Stimulated activated naive B cell treated with anti-CD40 and anti-IgM and Interleukin-4, amounts not matched to agents 10 μg/mL and 1 μg/mL and 100 μg/mL, for 72 hours (primary cell): Measurements from ENCODE around the gene TRMT6.

Experiments used
- ATAC-seq, 2 donors: fragments of 150-1000 bp; cut with Tn5 transposase; replicated peaks; 2 replicates each; pipeline ENCODE4 v1.10.0; 2021; ENCODE audit warnings: moderate library complexity in 1 of 2
- DNase-seq: peaks from one replicate; pipeline ENCODE4 v3.0.0; 2021
- H3K27ac Mint-ChIP-seq: one replicate; pipeline ENCODE4 v1.8.0; 2022; ENCODE audit warnings: mild to moderate bottlenecking, mixed read lengths
- H3K27me3 Mint-ChIP-seq, 2 donors: one replicate each; pipeline ENCODE4 v1.8.0; 2022; ENCODE audit warnings: mixed read lengths in 2 of 2
- H3K36me3 Mint-ChIP-seq, 2 donors: one replicate each; pipeline ENCODE4 v1.8.0; 2022; ENCODE audit warnings: mixed read lengths in 2 of 2, mild to moderate bottlenecking in 1 of 2
- H3K4me1 Mint-ChIP-seq, 2 donors: one replicate each; pipeline ENCODE4 v1.8.0; 2022; ENCODE audit warnings: mixed read lengths in 2 of 2, mild to moderate bottlenecking in 1 of 2
- H3K4me3 Mint-ChIP-seq, 2 donors: one replicate each; pipeline ENCODE4 v1.8.0; 2022; ENCODE audit warnings: mild to moderate bottlenecking in 2 of 2, mixed read lengths in 2 of 2, moderate library complexity in 1 of 2
- H3K9me3 Mint-ChIP-seq, 2 donors: one replicate each; pipeline ENCODE4 v1.8.0; 2022; ENCODE audit warnings: mixed read lengths in 2 of 2, mild to moderate bottlenecking in 1 of 2

The TRMT6 gene

GRCh38 chr20:5932796-5933195 is 17.5 kb downstream of the TRMT6 start:
- Mint-ChIP-seq H3K9me3 (no peaks in the 10 kb centered on the region), H3K4me3 (no peak overlapping the region), H3K36me3 (no peaks in the 10 kb centered on the region), H3K4me1 (peaks cover 11 to 32% of the 10 kb centered on the region in 2 donors), H3K27me3 (peaks cover 7 to 21% of the 10 kb centered on the region in 2 donors), H3K27ac (no peak overlapping the region)
- no peak for ATAC-seq
- DNase-seq: no peak

GRCh38 chr20:5931411-5931810 is 18.9 kb downstream of the TRMT6 start:
- no peak for ATAC-seq

DNA sequence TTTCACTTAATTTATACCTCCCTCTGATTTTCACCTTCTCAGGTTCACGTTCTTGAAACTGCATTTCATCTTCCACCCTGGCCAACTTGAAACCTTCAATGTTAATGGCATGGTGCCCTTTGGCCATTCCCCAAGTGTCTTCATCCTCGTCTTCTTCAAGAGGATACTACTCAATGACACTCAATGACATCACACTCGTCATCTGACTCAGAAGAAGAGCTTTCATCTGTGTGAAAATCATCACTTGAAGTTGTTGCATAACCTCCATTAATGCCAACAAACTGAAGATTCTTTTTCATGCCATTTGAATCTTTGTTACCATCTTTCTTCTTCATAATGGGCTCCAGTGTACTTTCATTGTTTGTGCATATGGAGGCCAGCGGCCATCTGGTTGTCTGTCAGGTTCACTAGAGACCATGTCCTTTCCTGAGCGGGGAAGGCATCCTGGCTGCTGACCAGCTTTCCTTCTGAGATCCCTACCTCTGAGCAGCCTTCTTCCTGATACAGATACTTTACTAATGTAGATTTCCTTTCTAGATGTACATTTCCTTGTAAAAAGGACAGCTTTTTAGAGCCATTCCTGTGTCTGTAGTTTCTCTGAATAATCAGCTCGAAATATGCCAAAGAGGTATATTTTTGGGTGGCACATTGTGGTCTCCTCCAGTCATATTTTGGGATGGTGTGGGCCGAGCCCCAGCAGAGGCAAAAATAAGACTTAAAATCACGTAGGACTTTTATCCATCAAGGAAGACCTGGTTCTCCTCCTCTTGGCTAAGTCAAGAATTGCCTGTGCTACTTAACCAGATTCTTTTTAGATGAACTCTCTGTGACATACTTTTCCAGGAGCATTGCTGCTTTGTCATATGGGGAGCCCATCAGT is 21.3 kb downstream of the TRMT6 start:
- no peaks in the 10 kb centered on the region for H3K36me3 Mint-ChIP-seq
- no peak for DNase-seq
- no peak overlapping the region for H3K27ac Mint-ChIP-seq
- peaks cover 4 to 7% of the 10 kb centered on the region in 2 donors for H3K4me1 Mint-ChIP-seq
- H3K4me3 Mint-ChIP-seq: no peak overlapping the region
- no peak for ATAC-seq
- no peaks in the 10 kb centered on the region for H3K9me3 Mint-ChIP-seq
- H3K27me3 Mint-ChIP-seq: peaks cover 11 to 23% of the 10 kb centered on the region in 2 donors

More at GRCh38 chr20:5931411-5931810, 18.9 kb downstream of the TRMT6 start:
- Mint-ChIP-seq H3K27ac (no peak overlapping the region), H3K4me3 (no peak overlapping the region), H3K36me3 (no peaks in the 10 kb centered on the region), H3K4me1 (peaks cover 10 to 31% of the 10 kb centered on the region in 2 donors), H3K27me3 (peaks cover 7 to 21% of the 10 kb centered on the region in 2 donors), H3K9me3 (no peaks in the 10 kb centered on the region)
- no peak for DNase-seq

DNA sequence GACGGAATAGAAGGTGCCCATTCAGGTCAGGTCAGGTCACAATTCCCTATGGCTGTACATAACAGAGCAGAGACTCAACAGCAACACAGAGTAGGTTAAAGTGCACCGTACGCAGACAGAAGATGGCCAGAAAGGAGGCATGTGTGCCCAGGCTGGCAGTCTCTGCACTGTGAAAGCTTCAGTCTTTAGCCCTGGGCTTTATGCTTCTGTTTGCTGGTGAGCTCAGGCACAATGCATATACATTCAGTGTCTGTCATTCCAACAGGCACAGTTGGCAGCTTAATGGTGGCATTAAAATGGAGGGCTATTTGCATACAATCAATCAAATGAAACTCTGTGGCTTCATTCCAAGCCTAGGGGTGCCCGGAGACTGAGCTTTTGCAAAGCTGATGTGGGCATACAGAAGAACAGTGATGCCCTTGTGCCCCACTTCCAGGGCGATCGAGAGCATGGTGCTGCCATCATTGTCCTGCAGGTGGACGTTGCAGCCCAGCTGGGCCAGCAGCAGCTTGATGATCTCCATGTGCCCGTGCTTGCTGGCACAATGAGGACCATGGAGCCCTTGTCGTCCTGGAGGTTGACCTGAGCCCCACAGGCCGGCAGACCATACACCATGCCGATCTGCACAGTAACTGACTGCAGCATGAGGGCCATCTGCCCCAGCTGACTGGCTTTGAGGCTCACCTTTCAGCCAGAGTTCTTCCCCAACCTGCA is 22.4 kb downstream of the TRMT6 start:
- peaks cover 0 to 6% of the 10 kb centered on the region in 2 donors for H3K4me1 Mint-ChIP-seq
- H3K27ac Mint-ChIP-seq: no peak overlapping the region
- H3K27me3 Mint-ChIP-seq: peaks cover 21 to 35% of the 10 kb centered on the region in 2 donors
- H3K36me3 Mint-ChIP-seq: no peaks in the 10 kb centered on the region
- no peaks in the 10 kb centered on the region for H3K9me3 Mint-ChIP-seq
- no peak overlapping the region for H3K4me3 Mint-ChIP-seq
- no peak for DNase-seq
- ATAC-seq: no peak

- no peaks in the 10 kb centered on the region for H3K9me3 Mint-ChIP-seq
These were observed 24.8 kb downstream of the TRMT6 start for GRCh38 chr20:5925551-5925950.

DNA sequence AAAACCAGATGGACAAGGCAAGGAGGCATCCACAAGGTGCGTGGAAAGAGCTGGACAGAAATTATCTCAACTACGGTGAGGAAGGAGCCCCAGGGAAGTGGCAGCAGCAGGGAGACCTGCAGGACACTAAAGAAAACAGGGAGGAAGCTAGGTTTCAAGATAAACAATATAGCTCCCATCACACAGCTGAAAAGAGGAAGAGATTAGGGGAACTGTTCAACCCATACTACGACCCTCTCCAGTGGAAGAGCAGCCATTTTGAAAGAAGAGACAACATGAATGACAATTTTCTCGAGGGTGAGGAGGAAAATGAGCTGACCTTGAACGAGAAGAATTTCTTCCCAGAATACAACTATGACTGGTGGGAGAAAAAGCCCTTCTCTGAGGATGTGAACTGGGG is 26.8 kb downstream of the TRMT6 start:
- Mint-ChIP-seq H3K27ac (no peak overlapping the region), H3K4me3 (no peak overlapping the region), H3K27me3 (peaks cover 24% of the 10 kb centered on the region in 2 donors), H3K4me1 (peaks cover 6 to 8% of the 10 kb centered on the region in 2 donors), H3K36me3 (no peaks in the 10 kb centered on the region), H3K9me3 (no peaks in the 10 kb centered on the region)
- no peak for ATAC-seq
- no peak for DNase-seq

More at GRCh38 chr20:5925551-5925950, 24.8 kb downstream of the TRMT6 start:
- no peak for ATAC-seq
- Mint-ChIP-seq H3K4me1 (peaks cover 0 to 6% of the 10 kb centered on the region in 2 donors), H3K36me3 (no peaks in the 10 kb centered on the region), H3K27ac (no peak overlapping the region), H3K27me3 (peaks cover 31 to 44% of the 10 kb centered on the region in 2 donors), H3K4me3 (no peak overlapping the region)
- DNase-seq: no peak

GRCh38 chr20:5920581-5920980 is 29.8 kb downstream of the TRMT6 start:
- H3K4me3 Mint-ChIP-seq: no peak overlapping the region
- DNase-seq (no peak), ATAC-seq (no peak)
- H3K36me3 Mint-ChIP-seq: no peaks in the 10 kb centered on the region
- H3K27me3 Mint-ChIP-seq: peaks cover 31 to 36% of the 10 kb centered on the region in 2 donors
- no peak overlapping the region for H3K27ac Mint-ChIP-seq
- no peaks in the 10 kb centered on the region for H3K9me3 Mint-ChIP-seq
- H3K4me1 Mint-ChIP-seq: peaks cover 6 to 8% of the 10 kb centered on the region in 2 donors

GRCh38 chr20:5919626-5920544 is 30.4 kb downstream of the TRMT6 start:
- peaks cover 6 to 8% of the 10 kb centered on the region in 2 donors for H3K4me1 Mint-ChIP-seq
- ATAC-seq: no peak
- H3K27me3 Mint-ChIP-seq: peaks cover 38 to 43% of the 10 kb centered on the region in 2 donors
- DNase-seq: no peak
- no peak overlapping the region for H3K4me3 Mint-ChIP-seq
- no peaks in the 10 kb centered on the region for H3K9me3 Mint-ChIP-seq
- no peaks in the 10 kb centered on the region for H3K36me3 Mint-ChIP-seq
- no peak overlapping the region for H3K27ac Mint-ChIP-seq

DNA sequence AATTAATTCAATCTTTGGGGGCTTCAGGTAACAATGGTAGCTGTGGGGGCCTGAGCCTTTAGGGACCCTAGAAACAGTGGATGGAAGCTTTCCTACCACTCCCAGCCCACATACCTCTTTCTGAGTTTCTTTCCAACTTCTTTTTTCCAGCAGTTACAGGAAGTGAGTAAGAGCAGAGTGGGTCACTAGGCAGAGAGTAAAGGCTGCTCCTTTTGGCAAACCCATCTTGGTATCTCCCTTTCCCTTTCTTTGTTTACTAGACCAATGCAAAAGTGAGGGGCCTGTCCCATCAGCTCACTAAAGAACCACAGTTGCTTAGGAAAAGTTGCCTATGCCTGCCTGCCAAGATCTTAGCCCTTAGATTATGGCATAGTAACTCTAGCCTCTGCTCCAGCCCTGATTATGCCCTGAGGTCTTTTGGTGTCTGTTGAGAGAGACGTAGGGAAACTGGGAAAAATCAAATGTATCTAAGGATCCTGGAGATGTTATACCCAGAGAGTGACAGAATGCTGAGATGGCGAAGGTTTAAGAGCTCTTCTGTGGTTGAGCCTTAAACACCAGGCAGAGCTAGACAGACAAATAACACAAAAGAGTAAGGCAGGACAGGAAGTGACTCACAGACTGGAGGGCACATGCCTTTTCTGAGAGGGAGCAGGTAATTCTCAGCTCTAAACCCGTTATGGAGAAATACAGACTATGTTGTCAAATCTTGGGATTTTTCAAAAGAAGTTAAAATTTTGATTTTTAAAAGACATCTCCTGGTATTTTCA is 31.3 kb downstream of the TRMT6 start:
- no peak overlapping the region for H3K27ac Mint-ChIP-seq
- H3K4me3 Mint-ChIP-seq: no peak overlapping the region
- DNase-seq: no peak

GRCh38 chr20:5914859-5915258 is 35.5 kb downstream of the TRMT6 start:
- peaks cover 12 to 18% of the 10 kb centered on the region in 2 donors for H3K4me1 Mint-ChIP-seq

More for the DNA sequence above, 31.3 kb downstream of the TRMT6 start:
- no peaks in the 10 kb centered on the region for H3K9me3 Mint-ChIP-seq
- ATAC-seq: peak; percentile 52 to 56
- H3K36me3 Mint-ChIP-seq: no peaks in the 10 kb centered on the region
- H3K4me1 Mint-ChIP-seq: peaks cover 6 to 8% of the 10 kb centered on the region in 2 donors
- peaks cover 40 to 43% of the 10 kb centered on the region in 2 donors for H3K27me3 Mint-ChIP-seq

DNA sequence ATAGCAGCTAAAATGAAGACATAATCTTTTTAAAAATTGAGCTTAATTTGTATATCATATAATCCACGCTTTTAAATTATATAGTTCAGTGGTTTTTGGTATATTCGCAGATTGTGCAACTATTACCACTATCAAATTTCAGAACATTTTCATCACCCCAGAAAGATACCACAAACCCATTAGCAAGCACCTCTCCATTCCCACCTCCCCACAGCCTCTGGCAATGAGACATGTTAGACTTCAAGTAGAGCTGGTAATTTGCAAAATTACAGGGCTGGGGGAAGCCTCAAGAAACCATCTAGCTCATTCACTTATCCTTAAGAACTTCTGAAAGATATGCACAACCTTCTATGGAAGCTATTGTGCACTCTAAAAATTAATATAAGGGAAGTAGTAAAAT is 37.2 kb downstream of the TRMT6 start:
- H3K27ac Mint-ChIP-seq: no peak overlapping the region
- H3K9me3 Mint-ChIP-seq: no peaks in the 10 kb centered on the region
- no peak overlapping the region for H3K4me3 Mint-ChIP-seq
- peaks cover 0 to 3% of the 10 kb centered on the region in 2 donors for H3K36me3 Mint-ChIP-seq
- no peak for ATAC-seq
- peaks cover 56 to 61% of the 10 kb centered on the region in 2 donors for H3K27me3 Mint-ChIP-seq
- H3K4me1 Mint-ChIP-seq: peaks cover 5 to 18% of the 10 kb centered on the region in 2 donors
- DNase-seq: no peak

More at GRCh38 chr20:5914859-5915258, 35.5 kb downstream of the TRMT6 start:
- H3K27me3 Mint-ChIP-seq: peaks cover 47 to 48% of the 10 kb centered on the region in 2 donors
- peaks cover 0 to 3% of the 10 kb centered on the region in 2 donors for H3K36me3 Mint-ChIP-seq
- H3K4me3 Mint-ChIP-seq: no peak overlapping the region
- H3K9me3 Mint-ChIP-seq: no peaks in the 10 kb centered on the region
- ATAC-seq (no peak), DNase-seq (no peak)
- no peak overlapping the region for H3K27ac Mint-ChIP-seq

DNA sequence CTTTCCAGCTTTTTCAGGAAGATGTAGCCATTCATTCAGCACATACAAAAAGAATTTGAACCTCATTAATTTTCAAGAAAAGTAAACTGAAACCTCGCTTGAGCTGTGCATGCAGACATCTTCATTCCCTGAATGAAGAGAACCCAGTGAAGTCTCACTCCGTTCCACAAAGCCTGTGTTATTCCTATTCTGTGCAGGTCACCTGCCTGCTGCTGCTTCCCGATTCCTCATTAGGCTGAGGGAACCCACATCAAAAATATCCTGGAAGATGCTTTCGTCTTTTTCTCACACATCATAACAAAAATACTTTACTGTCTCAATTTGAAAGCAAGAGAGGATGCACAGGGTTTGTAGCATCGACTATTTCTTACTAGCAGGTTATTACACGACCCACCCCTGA is 40.1 kb downstream of the TRMT6 start:
- Mint-ChIP-seq H3K4me1 (peaks cover 5 to 18% of the 10 kb centered on the region in 2 donors), H3K4me3 (no peak overlapping the region), H3K36me3 (peaks cover 0 to 3% of the 10 kb centered on the region in 2 donors), H3K9me3 (no peaks in the 10 kb centered on the region), H3K27ac (no peak overlapping the region), H3K27me3 (peaks cover 63% of the 10 kb centered on the region in 2 donors)
- DNase-seq (no peak), ATAC-seq (no peak)

GRCh38 chr20:5908981-5909380 is 41.4 kb downstream of the TRMT6 start:
- Mint-ChIP-seq H3K27ac (no peak overlapping the region), H3K4me1 (peaks cover 5 to 18% of the 10 kb centered on the region in 2 donors), H3K36me3 (peaks cover 0 to 3% of the 10 kb centered on the region in 2 donors), H3K9me3 (no peaks in the 10 kb centered on the region), H3K4me3 (no peak overlapping the region), H3K27me3 (peaks cover 63 to 68% of the 10 kb centered on the region in 2 donors)
- DNase-seq: no peak
- no peak for ATAC-seq
